H1 (cell line): Measurements from ENCODE around the gene SERPING1. TPM values are rescaled to one million over a fixed set of nuclear protein-coding genes. Genes with fewer than 3 reads are reported as not detected.

Experiments used
- CTCF ChIA-PET: fragments of 300-600 bp; sonication (Branson Sonifier 250); formaldehyde crosslinking; loops from one replicate; lab custom pipeline; 2021; ENCODE audit not compliant: partially characterized antibody; lab: Charles Lee
- POLR2A ChIA-PET: fragments of 300-600 bp; sonication (Branson Sonifier 250); formaldehyde crosslinking; loops from one replicate; lab custom pipeline; 2021; ENCODE audit warnings: inconsistent platforms; ENCODE audit not compliant: partially characterized antibody; lab: Charles Lee
- DNase-seq, 2 experiments: peaks; one replicate each; pipeline versions ENCODE4 v3.0.0 to v3.0.0-alpha.2; 2010 to 2022; ENCODE audit warnings: low spot score in 2 of 2, low read depth in 1 of 2, mixed read lengths in 1 of 2
- FAIRE-seq: peaks from 2 replicates; lab custom pipeline; 2011; peaks lifted over from hg19 to GRCh38; lab: Jason Lieb, UNC
- H2AFZ ChIP-seq: 2 replicates; pipeline ENCODE4 v1.8.1; 2012; ENCODE audit warnings: low read length, inconsistent platforms
- H2AK5ac ChIP-seq: 2 replicates; pipeline ENCODE4 v1.6.1; 2013; ENCODE audit warnings: low read depth, low read length
- H2BK120ac ChIP-seq: replicated peaks from 2 replicates; pipeline ENCODE3; 2013; ENCODE audit warnings: low read depth, low read length, inconsistent platforms
- H2BK12ac ChIP-seq: 2 replicates; pipeline ENCODE4 v1.6.1; 2013; ENCODE audit warnings: low read depth, low read length
- H2BK15ac ChIP-seq: 2 replicates; pipeline ENCODE4 v1.6.1; 2013; ENCODE audit warnings: low read length
- H2BK20ac ChIP-seq: 2 replicates; pipeline ENCODE4 v1.6.1; 2013; ENCODE audit warnings: low read length
- H2BK5ac ChIP-seq: 2 replicates; pipeline ENCODE4 v1.6.1; 2013; ENCODE audit warnings: low read depth, low read length
- H3K14ac ChIP-seq: 2 replicates; pipeline ENCODE4 v1.6.1; 2013; ENCODE audit warnings: inconsistent platforms; ENCODE audit not compliant: insufficient read length
- H3K18ac ChIP-seq: 2 replicates; pipeline ENCODE4 v1.6.1; 2013; ENCODE audit warnings: low read length; ENCODE audit errors: extremely low read depth
- H3K23ac ChIP-seq: 2 replicates; pipeline ENCODE4 v1.6.1; 2013; ENCODE audit warnings: inconsistent platforms; ENCODE audit not compliant: insufficient read length
- H3K23me2 ChIP-seq: 2 replicates; pipeline ENCODE4 v1.6.1; 2013; ENCODE audit warnings: low read depth, low read length
- H3K27ac ChIP-seq: 2 replicates; pipeline ENCODE4 v1.6.1; 2011; ENCODE audit warnings: low read depth, low read length, inconsistent platforms
- H3K27me3 ChIP-seq, 4 experiments: replicated peaks in 1 of 4; 1 replicate in 1 of 4; 2 replicates in 3 of 4; pipeline versions ENCODE4 v1.6.1 to v1.8.1; 2011 to 2013; ENCODE audit warnings: low read length in 3 of 4, mild to moderate bottlenecking in 3 of 4, inconsistent platforms in 2 of 4, mixed read lengths in 2 of 4, moderate library complexity in 1 of 4; ENCODE audit not compliant: control insufficient read depth in 3 of 4, insufficient read depth in 3 of 4; ENCODE audit errors: extremely low read depth in 1 of 4
- H3K36me3 ChIP-seq, 4 experiments: 2 replicates each; pipeline versions ENCODE4 v1.6.1 to v1.8.1; 2011 to 2013; ENCODE audit warnings: mild to moderate bottlenecking in 4 of 4, low read length in 3 of 4, moderate library complexity in 2 of 4, control low read depth in 1 of 4, inconsistent platforms in 1 of 4; ENCODE audit not compliant: insufficient read depth in 4 of 4, control insufficient read depth in 2 of 4
- H3K4ac ChIP-seq: replicated peaks from 2 replicates; pipeline ENCODE3; 2013; ENCODE audit warnings: low read length, low read depth, mixed read lengths, inconsistent platforms; ENCODE audit not compliant: insufficient read length
- H3K4me1 ChIP-seq, 4 experiments: replicated peaks in 1 of 4; 1 replicate in 1 of 4; 2 replicates in 3 of 4; pipeline versions ENCODE4 v1.6.1 to v1.8.1; 2011 to 2013; ENCODE audit warnings: low read length in 3 of 4, inconsistent platforms in 2 of 4, mixed read lengths in 1 of 4; ENCODE audit not compliant: insufficient read depth in 4 of 4, control insufficient read depth in 3 of 4
- H3K4me2 ChIP-seq, 2 experiments: 2 replicates each; pipeline versions ENCODE4 v1.6.1 to v1.8.1; 2011 to 2013; ENCODE audit warnings: low read depth in 2 of 2, low read length in 2 of 2, control low read depth in 1 of 2, inconsistent platforms in 1 of 2, mild to moderate bottlenecking in 1 of 2; ENCODE audit not compliant: insufficient read depth in 1 of 2
- H3K4me3 ChIP-seq, 4 experiments: fragments of 200-600, 300-600 bp in 1 of 4; sonication (generic), shearing (Covaris generic), sonication (Bioruptor Twin) in 1 of 4; 2 replicates each; pipeline versions ENCODE4 v1.5.1 to v1.8.1; 2011 to 2016; ENCODE audit warnings: low read length in 4 of 4, low read depth in 3 of 4, control low read depth in 2 of 4, inconsistent platforms in 2 of 4, mild to moderate bottlenecking in 2 of 4, mixed read lengths in 1 of 4, moderate library complexity in 1 of 4; ENCODE audit not compliant: insufficient read depth in 2 of 4; ENCODE audit errors: extremely low read depth in 1 of 4
- H3K56ac ChIP-seq: replicated peaks from 2 replicates; pipeline ENCODE3; 2013; ENCODE audit warnings: low read depth, mild to moderate bottlenecking, mixed read lengths, low read length, inconsistent platforms; ENCODE audit not compliant: insufficient read length
- H3K79me1 ChIP-seq: 2 replicates; pipeline ENCODE4 v1.6.1; 2013; ENCODE audit warnings: low read depth, low read length, control low read depth
- H3K79me2 ChIP-seq, 2 experiments: 2 replicates each; pipeline versions ENCODE4 v1.6.1 to v1.8.1; 2012 to 2013; ENCODE audit warnings: low read length in 2 of 2, mild to moderate bottlenecking in 2 of 2, inconsistent platforms in 1 of 2; ENCODE audit not compliant: insufficient read depth in 2 of 2, control insufficient read depth in 1 of 2
- H3K9ac ChIP-seq, 4 experiments: replicated peaks in 1 of 4; 1 replicate in 1 of 4; 2 replicates in 3 of 4; pipeline versions ENCODE4 v1.6.1 to v1.8.1; 2011 to 2013; ENCODE audit warnings: low read depth in 3 of 4, low read length in 3 of 4, control low read depth in 2 of 4, mild to moderate bottlenecking in 2 of 4, moderate library complexity in 2 of 4, inconsistent platforms in 1 of 4; ENCODE audit errors: extremely low read depth in 1 of 4
- H3K9me3 ChIP-seq, 2 experiments: 2 replicates each; pipeline versions ENCODE4 v1.6.1 to v1.8.1; 2012 to 2013; ENCODE audit warnings: mild to moderate bottlenecking in 2 of 2, moderate library complexity in 2 of 2, control low read depth in 1 of 2, inconsistent platforms in 1 of 2, low read depth in 1 of 2, low read length in 1 of 2, mixed read lengths in 1 of 2; ENCODE audit not compliant: insufficient read depth in 2 of 2
- H4K20me1 ChIP-seq, 2 experiments: replicated peaks in 1 of 2; 2 replicates each; pipeline versions ENCODE3 to v1.8.1; 2011 to 2013; ENCODE audit warnings: inconsistent platforms in 2 of 2, low read length in 2 of 2, mild to moderate bottlenecking in 1 of 2; ENCODE audit not compliant: insufficient read depth in 2 of 2, control insufficient read depth in 1 of 2
- H4K5ac ChIP-seq: 2 replicates; pipeline ENCODE4 v1.6.1; 2013; ENCODE audit warnings: low read length, low read depth, mixed read lengths, inconsistent platforms; ENCODE audit not compliant: insufficient read length
- H4K8ac ChIP-seq: 2 replicates; pipeline ENCODE4 v1.8.0; 2013; ENCODE audit warnings: mild to moderate bottlenecking, moderate library complexity, low read length, inconsistent platforms; ENCODE audit not compliant: insufficient read depth; ENCODE audit errors: extremely low read depth
- H4K91ac ChIP-seq: replicated peaks from 2 replicates; pipeline ENCODE3; 2013; ENCODE audit warnings: low read length, mixed read lengths, inconsistent platforms; ENCODE audit not compliant: insufficient read length
- EGR1 ChIP-seq: IDR thresholded peaks from 2 replicates; pipeline ENCODE4 v1.6.1; 2011; ENCODE audit warnings: low read depth, low read length, borderline replicate concordance
- GABPA ChIP-seq: IDR thresholded peaks from 2 replicates; pipeline ENCODE4 v1.6.1; 2011; ENCODE audit warnings: mild to moderate bottlenecking, low read length, moderate library complexity, borderline replicate concordance; ENCODE audit not compliant: insufficient read depth
- JUN ChIP-seq: IDR thresholded peaks from 2 replicates; pipeline ENCODE4 v1.6.1; 2011; ENCODE audit warnings: low read depth, mild to moderate bottlenecking, improper control_type of control experiment, low read length
- MAFK ChIP-seq: IDR thresholded peaks from 2 replicates; pipeline ENCODE4 v1.6.1; 2012; ENCODE audit warnings: low read depth, mild to moderate bottlenecking, improper control_type of control experiment, low read length
- POU5F1 ChIP-seq: IDR thresholded peaks from 2 replicates; pipeline ENCODE4 v1.6.1; 2011; ENCODE audit warnings: low read depth, mild to moderate bottlenecking, low read length, moderate library complexity
- SIN3A ChIP-seq, 2 experiments: IDR thresholded peaks in 1 of 2; conservative IDR thresholded peaks in 1 of 2; 2 replicates each; pipeline ENCODE4 v1.6.1; 2011 to 2012; ENCODE audit warnings: low read length in 2 of 2, improper control_type of control experiment in 1 of 2, low read depth in 1 of 2, mild to moderate bottlenecking in 1 of 2
- SIX5 ChIP-seq: IDR thresholded peaks from 2 replicates; pipeline ENCODE4 v1.6.1; 2011; ENCODE audit warnings: mild to moderate bottlenecking, low read depth, low read length
- SUZ12 ChIP-seq: fragments of 200-600 bp; sonication (generic); IDR thresholded peaks from 2 replicates; pipeline ENCODE4 v1.6.1; 2012; ENCODE audit warnings: mild to moderate bottlenecking, inconsistent platforms, low read length, moderate library complexity, mixed read lengths
- WGBS, 2 experiments: shearing (Covaris generic) in 1 of 2; methylation state at CpG; one replicate each; pipeline versions ENCODE4 v1.1.6 to v1.1.7; 2013 to 2015; ENCODE audit warnings: low lambda C conversion rate in 2 of 2, mixed read lengths in 2 of 2, inconsistent platforms in 1 of 2, low coverage in 1 of 2, missing lambda C conversion rate in 1 of 2; ENCODE audit not compliant: insufficient replicate concordance in 2 of 2, insufficient coverage in 1 of 2, insufficient read length in 1 of 2; ENCODE audit errors: extremely low coverage in 1 of 2, missing lambda C conversion rate in 1 of 2; 5-methylcytosine and 5-hydroxymethylcytosine counted together
- polyA plus RNA-seq, 7 experiments: library from polyadenylated mRNA; depleted of rRNA in 3 of 7; stranded (reverse) in 5 of 7; unstranded in 2 of 7; fragments of >200 nt in 5 of 7; fragments of 200-250 nt in 2 of 7; gene quantifications; 1 replicate in 5 of 7; 2 replicates in 1 of 7; 4 replicates in 1 of 7; pipeline versions ENCODE4 v1.2.1 to v1.2.3, GENCODE V29; 2011 to 2013; ENCODE audit warnings: missing spikeins in 2 of 7, mixed read lengths in 2 of 7
- total RNA-seq: library from RNA; stranded (reverse); fragmentation: NEBNext Ultra II Directional; extraction: Animal tissue kit (Norgen Biotek cat#: 25700); gene quantifications from 2 replicates; pipeline ENCODE4 v1.2.1, GENCODE V29; 2021
- TF ChIP-seq, protein P1 (sequence below), 3 experiments: IDR thresholded peaks; 1 replicate in 2 of 3; 2 replicates in 1 of 3; pipeline versions ENCODE4 v1.5.1 to v1.6.1; 2011; ENCODE audit warnings: low read length in 3 of 3, mild to moderate bottlenecking in 3 of 3, inconsistent platforms in 2 of 3, low read depth in 1 of 3, moderate library complexity in 1 of 3; ENCODE audit not compliant: insufficient read depth in 1 of 3; ENCODE audit errors: control extremely low read depth in 1 of 3

SERPING1 gene
- total and polyA plus RNA-seq, 2 of the 8 experiments (the other 6 are each of a cell fraction or from before 2014, with no cell fraction given) = 50.9 to 54.8 TPM

DNA sequence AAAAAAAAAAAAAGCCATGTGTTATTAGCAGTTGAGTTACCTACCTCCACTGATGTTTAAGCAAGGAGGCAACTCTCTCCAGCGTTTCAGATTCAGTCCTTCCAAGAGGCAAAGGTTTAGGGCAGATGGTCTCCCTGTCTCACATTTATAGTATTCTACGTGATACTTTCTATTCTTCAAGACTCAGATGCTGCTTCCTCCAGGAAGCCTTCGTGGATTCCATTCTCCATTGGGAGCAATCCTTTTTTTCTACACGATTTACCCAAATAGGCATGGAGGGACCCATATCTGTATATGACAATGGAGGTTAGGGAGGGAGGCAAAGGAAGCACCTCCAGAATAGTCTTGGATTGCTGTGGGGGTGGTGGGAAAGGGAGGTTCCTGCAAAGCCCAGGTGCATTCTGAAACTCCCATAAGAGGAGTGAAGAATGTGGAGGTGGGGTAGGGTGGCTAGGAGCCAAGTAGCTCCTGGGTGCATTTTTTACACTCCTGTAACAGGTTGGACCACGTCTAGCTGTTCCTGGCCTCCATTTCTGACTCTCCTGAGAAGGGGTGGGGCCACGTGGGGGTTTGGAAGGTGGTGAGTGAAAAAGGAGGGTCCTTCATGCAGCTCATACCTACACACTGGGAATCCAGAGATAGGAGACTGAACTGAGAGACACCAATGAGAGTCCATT lies 36.0 kb downstream of the SERPING1 start:
- H3K23ac ChIP-seq = no peak overlapping the region
- no peak for FAIRE-seq
- H4K5ac ChIP-seq = no peak overlapping the region
- H3K4ac ChIP-seq = no peak overlapping the region
- H3K9ac ChIP-seq = no peak overlapping the region
- H3K9me3 ChIP-seq = no peaks in the 10 kb centered on the region
- H2BK5ac ChIP-seq = no peak overlapping the region
- H4K8ac ChIP-seq = no peak overlapping the region
- POLR2A ChIA-PET = interaction anchor here (1.1 to 29.6 kb wide), 7 partner anchors 7 to 70 kb away, joined by 3 to 1546 read pairs (median 24); partner anchors contain the start of genes CLP1, SERPING1, UBE2L6 and YPEL4
- no peak for TF ChIP-seq POU5F1
- TF ChIP-seq MAFK = no peak
- TF ChIP-seq SIN3A (conservative IDR thresholded peaks at IDR 0.05 in 1 of 2, IDR thresholded peaks at IDR 0.05 in 1 of 2; ENCODE audit: low read depth in 1 of 2, low read length in 2 of 2) = no peak
- TF ChIP-seq SUZ12 = no peak
- no peak for TF ChIP-seq GABPA
- no peak for TF ChIP-seq EGR1
- TF ChIP-seq SIX5 = no peak
- TF ChIP-seq, protein P1, sequence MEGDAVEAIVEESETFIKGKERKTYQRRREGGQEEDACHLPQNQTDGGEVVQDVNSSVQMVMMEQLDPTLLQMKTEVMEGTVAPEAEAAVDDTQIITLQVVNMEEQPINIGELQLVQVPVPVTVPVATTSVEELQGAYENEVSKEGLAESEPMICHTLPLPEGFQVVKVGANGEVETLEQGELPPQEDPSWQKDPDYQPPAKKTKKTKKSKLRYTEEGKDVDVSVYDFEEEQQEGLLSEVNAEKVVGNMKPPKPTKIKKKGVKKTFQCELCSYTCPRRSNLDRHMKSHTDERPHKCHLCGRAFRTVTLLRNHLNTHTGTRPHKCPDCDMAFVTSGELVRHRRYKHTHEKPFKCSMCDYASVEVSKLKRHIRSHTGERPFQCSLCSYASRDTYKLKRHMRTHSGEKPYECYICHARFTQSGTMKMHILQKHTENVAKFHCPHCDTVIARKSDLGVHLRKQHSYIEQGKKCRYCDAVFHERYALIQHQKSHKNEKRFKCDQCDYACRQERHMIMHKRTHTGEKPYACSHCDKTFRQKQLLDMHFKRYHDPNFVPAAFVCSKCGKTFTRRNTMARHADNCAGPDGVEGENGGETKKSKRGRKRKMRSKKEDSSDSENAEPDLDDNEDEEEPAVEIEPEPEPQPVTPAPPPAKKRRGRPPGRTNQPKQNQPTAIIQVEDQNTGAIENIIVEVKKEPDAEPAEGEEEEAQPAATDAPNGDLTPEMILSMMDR (IDR thresholded peaks at IDR 0.05; ENCODE audit: control extremely low read depth in 1 of 3, insufficient read depth in 1 of 3, low read depth in 1 of 3, low read length in 3 of 3) = no peak
- TF ChIP-seq JUN = no peak
- TF ChIP-seq, all 59 proteins: peak for 0
- CTCF ChIA-PET = interaction anchor here (0.7 to 3.7 kb wide), 7 partner anchors 11 to 175 kb away, joined by 3 to 15 read pairs (median 4); partner anchors contain the start of gene UBE2L6
- no peak overlapping the region for H3K27ac ChIP-seq
- peaks cover 5% of the 10 kb centered on the region; the same call in 1 of the 2 replicates for H3K23me2 ChIP-seq
- H3K27me3 ChIP-seq = no peaks in the 10 kb centered on the region; a peak in 1 of 7 replicates
- H3K18ac ChIP-seq = no peak overlapping the region
- no peak overlapping the region for H3K14ac ChIP-seq
- DNase-seq = no peak
- no peaks in the 10 kb centered on the region for H3K79me1 ChIP-seq
- no peaks in the 10 kb centered on the region for H3K36me3 ChIP-seq
- H3K4me1 ChIP-seq = peaks cover 4 to 10% (median 8%) of the 10 kb centered on the region in 4 experiments
- no peak overlapping the region for H2AFZ ChIP-seq
- no peak overlapping the region for H3K4me2 ChIP-seq
- peaks cover 0 to 3% of the 10 kb centered on the region in 2 experiments; a peak in 2 of 4 replicates for H3K79me2 ChIP-seq
- no peak overlapping the region for H2BK120ac ChIP-seq
- no peak overlapping the region for H3K56ac ChIP-seq
- H2AK5ac ChIP-seq = no peak overlapping the region
- H2BK20ac ChIP-seq = no peak overlapping the region
- no peak overlapping the region for H3K4me3 ChIP-seq
- WGBS, 2 experiments = 93% methylated on average over 6 of the region's 6 CpGs; no CpG with 5 or more reads in 1 of the 2 experiments
- no peaks in the 10 kb centered on the region for H4K20me1 ChIP-seq
- no peak overlapping the region for H2BK15ac ChIP-seq
- no peak overlapping the region; the same call in 1 of the 2 replicates for H2BK12ac ChIP-seq
- H4K91ac ChIP-seq = no peak overlapping the region
